ENCODE measurements around the gene SIX4.
A peak's percentile ranks its signal among the peaks of the same experiment; 100 is the strongest.

Gene SIX4

GRCh38 chr14:60723907-60724618 is at the start of gene SIX4:
SIX4 (minus strand) TSS chr14:60724351; CDS start chr14:60724074, 277 bp downstream.
- Mint-ChIP-seq H3K4me1 (ENCODE audit: low read depth) (peaks cover 20% of the 10 kb centered on the region), H3K27me3 (peaks cover 77% of the 10 kb centered on the region), H3K36me3 (ENCODE audit: low read depth) (no peaks in the 10 kb centered on the region), H3K27ac (no peak within 1 kb of the TSS), H3K4me3 (peak within 1 kb of the TSS; percentile 82), H3K9me3 (no peaks in the 10 kb centered on the region)
- peak; percentile 39 for DNase-seq

- H3K27me3 Mint-ChIP-seq = no peaks in the 10 kb centered on the region
Observed at GRCh38 chr14:60773558-60773957, 49.4 kb upstream of the SIX4 start.

GRCh38 chr14:60771117-60771516 is 47.0 kb upstream of the SIX4 start:
- peaks cover 2% of the 10 kb centered on the region for H3K36me3 Mint-ChIP-seq (ENCODE audit: low read depth)
- H3K9me3 Mint-ChIP-seq = no peaks in the 10 kb centered on the region
- no peak overlapping the region for H3K27ac Mint-ChIP-seq
- no peaks in the 10 kb centered on the region for H3K27me3 Mint-ChIP-seq
- H3K4me1 Mint-ChIP-seq (ENCODE audit: low read depth) = peaks cover 5% of the 10 kb centered on the region
- no peak for DNase-seq
- H3K4me3 Mint-ChIP-seq = no peak overlapping the region

More at GRCh38 chr14:60773558-60773957, 49.4 kb upstream of the SIX4 start:
- H3K9me3 Mint-ChIP-seq = no peaks in the 10 kb centered on the region
- H3K27ac Mint-ChIP-seq = no peak overlapping the region
- DNase-seq = no peak
- H3K4me1 Mint-ChIP-seq (ENCODE audit: low read depth) = peaks cover 8% of the 10 kb centered on the region
- H3K4me3 Mint-ChIP-seq = no peak overlapping the region
- H3K36me3 Mint-ChIP-seq (ENCODE audit: low read depth) = no peaks in the 10 kb centered on the region

GRCh38 chr14:60768602-60769001 is 44.5 kb upstream of the SIX4 start:
- Mint-ChIP-seq H3K27me3 (no peaks in the 10 kb centered on the region), H3K4me1 (ENCODE audit: low read depth) (peaks cover 5% of the 10 kb centered on the region), H3K27ac (no peak overlapping the region), H3K4me3 (no peak overlapping the region), H3K9me3 (no peaks in the 10 kb centered on the region), H3K36me3 (ENCODE audit: low read depth) (peaks cover 2% of the 10 kb centered on the region)
- DNase-seq = no peak

- peaks cover 4% of the 10 kb centered on the region for H3K27me3 Mint-ChIP-seq
- H3K9me3 Mint-ChIP-seq = no peaks in the 10 kb centered on the region
- H3K4me1 Mint-ChIP-seq (ENCODE audit: low read depth) = peaks cover 32% of the 10 kb centered on the region
- peaks cover 4% of the 10 kb centered on the region for H3K36me3 Mint-ChIP-seq (ENCODE audit: low read depth)
- no peak for DNase-seq
- no peak overlapping the region for H3K27ac Mint-ChIP-seq
- no peak overlapping the region for H3K4me3 Mint-ChIP-seq
Observed at GRCh38 chr14:60760644-60761364, 36.7 kb upstream of the SIX4 start.

GRCh38 chr14:60760209-60760608 is 36.1 kb upstream of the SIX4 start:
- peaks cover 7% of the 10 kb centered on the region for H3K27me3 Mint-ChIP-seq
- peaks cover 35% of the 10 kb centered on the region for H3K4me1 Mint-ChIP-seq (ENCODE audit: low read depth)
- peaks cover 4% of the 10 kb centered on the region for H3K36me3 Mint-ChIP-seq (ENCODE audit: low read depth)
- H3K9me3 Mint-ChIP-seq = no peaks in the 10 kb centered on the region
- no peak for DNase-seq
- H3K27ac Mint-ChIP-seq = no peak overlapping the region
- no peak overlapping the region for H3K4me3 Mint-ChIP-seq

GRCh38 chr14:60758885-60759284 is 34.7 kb upstream of the SIX4 start:
- Mint-ChIP-seq H3K36me3 (ENCODE audit: low read depth) (peaks cover 4% of the 10 kb centered on the region), H3K9me3 (no peaks in the 10 kb centered on the region), H3K27me3 (peaks cover 7% of the 10 kb centered on the region), H3K4me3 (no peak overlapping the region), H3K27ac (no peak overlapping the region), H3K4me1 (ENCODE audit: low read depth) (peaks cover 41% of the 10 kb centered on the region)
- DNase-seq = no peak

GRCh38 chr14:60757567-60758002 is 33.4 kb upstream of the SIX4 start:
- H3K36me3 Mint-ChIP-seq (ENCODE audit: low read depth) = peaks cover 4% of the 10 kb centered on the region
- H3K27me3 Mint-ChIP-seq = peaks cover 7% of the 10 kb centered on the region
- H3K27ac Mint-ChIP-seq = no peak overlapping the region
- peaks cover 51% of the 10 kb centered on the region for H3K4me1 Mint-ChIP-seq (ENCODE audit: low read depth)
- H3K4me3 Mint-ChIP-seq = no peak overlapping the region
- DNase-seq = no peak
- no peaks in the 10 kb centered on the region for H3K9me3 Mint-ChIP-seq

- Mint-ChIP-seq H3K4me1 (ENCODE audit: low read depth) (peaks cover 55% of the 10 kb centered on the region), H3K9me3 (no peaks in the 10 kb centered on the region), H3K4me3 (no peak overlapping the region), H3K36me3 (ENCODE audit: low read depth) (peaks cover 4% of the 10 kb centered on the region), H3K27ac (no peak overlapping the region), H3K27me3 (peaks cover 7% of the 10 kb centered on the region)
- no peak for DNase-seq
Observed at GRCh38 chr14:60756847-60757246, 32.7 kb upstream of the SIX4 start.

GRCh38 chr14:60753264-60754119 is 29.3 kb upstream of the SIX4 start:
- H3K27ac Mint-ChIP-seq = peak overlapping the region; percentile 84
- peaks cover 3% of the 10 kb centered on the region for H3K36me3 Mint-ChIP-seq (ENCODE audit: low read depth)
- DNase-seq = no peak
- H3K4me1 Mint-ChIP-seq (ENCODE audit: low read depth) = peaks cover 47% of the 10 kb centered on the region
- peaks cover 7% of the 10 kb centered on the region for H3K27me3 Mint-ChIP-seq
- no peaks in the 10 kb centered on the region for H3K9me3 Mint-ChIP-seq
- H3K4me3 Mint-ChIP-seq = peak overlapping the region; percentile 32

- Mint-ChIP-seq H3K36me3 (ENCODE audit: low read depth) (peaks cover 15% of the 10 kb centered on the region), H3K4me3 (no peak overlapping the region), H3K9me3 (peaks cover 9% of the 10 kb centered on the region), H3K27ac (no peak overlapping the region), H3K4me1 (ENCODE audit: low read depth) (peaks cover 12% of the 10 kb centered on the region), H3K27me3 (no peaks in the 10 kb centered on the region)
- DNase-seq = no peak
Observed at GRCh38 chr14:60744566-60744965, 20.4 kb upstream of the SIX4 start.

- DNase-seq = no peak
- H3K27me3 Mint-ChIP-seq = no peaks in the 10 kb centered on the region
- H3K27ac Mint-ChIP-seq = no peak overlapping the region
- peaks cover 31% of the 10 kb centered on the region for H3K4me1 Mint-ChIP-seq (ENCODE audit: low read depth)
- no peak overlapping the region for H3K4me3 Mint-ChIP-seq
- peaks cover 9% of the 10 kb centered on the region for H3K9me3 Mint-ChIP-seq
- peaks cover 23% of the 10 kb centered on the region for H3K36me3 Mint-ChIP-seq (ENCODE audit: low read depth)
Observed at GRCh38 chr14:60738843-60739508, 14.8 kb upstream of the SIX4 start.

GRCh38 chr14:60736494-60736893 is 12.3 kb upstream of the SIX4 start:
- Mint-ChIP-seq H3K27me3 (no peaks in the 10 kb centered on the region), H3K4me3 (peak overlapping the region; percentile 45), H3K4me1 (ENCODE audit: low read depth) (peaks cover 22% of the 10 kb centered on the region), H3K36me3 (ENCODE audit: low read depth) (peaks cover 8% of the 10 kb centered on the region), H3K9me3 (no peaks in the 10 kb centered on the region), H3K27ac (no peak overlapping the region)
- no peak for DNase-seq

- Mint-ChIP-seq H3K27ac (peak overlapping the region; percentile 22), H3K4me1 (ENCODE audit: low read depth) (peaks cover 22% of the 10 kb centered on the region), H3K36me3 (ENCODE audit: low read depth) (peaks cover 8% of the 10 kb centered on the region), H3K4me3 (peak overlapping the region; percentile 93), H3K27me3 (peaks cover 7% of the 10 kb centered on the region), H3K9me3 (no peaks in the 10 kb centered on the region)
- no peak for DNase-seq
Observed at GRCh38 chr14:60735416-60735815, 11.3 kb upstream of the SIX4 start.
